HG03432 (cell line): Measurements from ENCODE around the gene ST8SIA6.
A peak's percentile ranks its signal among the peaks of the same experiment; 100 is the strongest.
"Not testable (repeated sequence)": the region's sequence is repeated elsewhere in the genome, so short reads cannot be mapped to it uniquely, and the experiment has no call there.

Experiments
- ATAC-seq: cut with Tn5 transposase; IDR thresholded peaks from one replicate; pipeline ENCODE4 v1.9.1; 2021; ENCODE audit warnings: mild to moderate bottlenecking, moderate library complexity; ENCODE audit not compliant: unreplicated experiment

The ST8SIA6 gene

GRCh38 chr10:17349717-17350116 is 104.7 kb downstream of the ST8SIA6 start:
- no peak for ATAC-seq

GRCh38 chr10:17348501-17349349 is 105.7 kb downstream of the ST8SIA6 start:
- no peak for ATAC-seq

- ATAC-seq: no peak
Measured at GRCh38 chr10:17348011-17348500, 106.3 kb downstream of the ST8SIA6 start.

- no peak for ATAC-seq
Measured at GRCh38 chr10:17344206-17344605, 110.2 kb downstream of the ST8SIA6 start.

- ATAC-seq: no peak
Measured at GRCh38 chr10:17343118-17343517, 111.3 kb downstream of the ST8SIA6 start.

- no peak for ATAC-seq
Measured at GRCh38 chr10:17340144-17340829, 114.1 kb downstream of the ST8SIA6 start.

GRCh38 chr10:17335065-17335464 is 119.3 kb downstream of the ST8SIA6 start:
- ATAC-seq: no peak

- no peak for ATAC-seq
Measured at GRCh38 chr10:17330501-17330900, 123.9 kb downstream of the ST8SIA6 start.

- no peak for ATAC-seq
Measured at GRCh38 chr10:17326377-17326776, 128.0 kb downstream of the ST8SIA6 start.

- ATAC-seq: not testable (repeated sequence)
Measured at GRCh38 chr10:17321957-17322356, 132.4 kb downstream of the ST8SIA6 start.

GRCh38 chr10:17316488-17317170 is 137.8 kb downstream of the ST8SIA6 start:
- peak; percentile 92 for ATAC-seq

GRCh38 chr10:17309435-17309834 is 145.0 kb downstream of the ST8SIA6 start:
- ATAC-seq: no peak

GRCh38 chr10:17307123-17307522 is 147.3 kb downstream of the ST8SIA6 start:
- ATAC-seq: no peak

- ATAC-seq: no peak
Measured at GRCh38 chr10:17292375-17292774, 162.0 kb downstream of the ST8SIA6 start.

- ATAC-seq: no peak
Measured at GRCh38 chr10:17290226-17290625, 164.2 kb downstream of the ST8SIA6 start.

- no peak for ATAC-seq
Measured at GRCh38 chr10:17289763-17290162, 164.6 kb downstream of the ST8SIA6 start.

- no peak for ATAC-seq
Measured at GRCh38 chr10:17286562-17287550, 167.5 kb downstream of the ST8SIA6 start.

- ATAC-seq: no peak
Measured at GRCh38 chr10:17282311-17282710, 172.1 kb downstream of the ST8SIA6 start.

- no peak for ATAC-seq
Measured at GRCh38 chr10:17278607-17279240, 175.7 kb downstream of the ST8SIA6 start.
